WERI-Rb-1 (cell line): ENCODE results near the gene POC1B.

ENCODE experiments used
- DNase-seq: peaks from one replicate; pipeline ENCODE4 v3.0.0-alpha.2; 2020
- H3K27ac ChIP-seq: fragments of 250-450 bp; sonication (Bioruptor Pico); 2 replicates; pipeline ENCODE4 v1.5.1; 2020; ENCODE audit warnings: mild to moderate bottlenecking, moderate library complexity
- H3K27me3 ChIP-seq: fragments of 250-450 bp; sonication (Bioruptor Pico); 2 replicates; pipeline ENCODE4 v1.5.1; 2021; ENCODE audit warnings: mild to moderate bottlenecking, low read depth, moderate library complexity; ENCODE audit not compliant: insufficient read depth, severe bottlenecking
- H3K36me3 ChIP-seq: fragments of 250-450 bp; sonication (Bioruptor Pico); 2 replicates; pipeline ENCODE4 v1.5.1; 2020; ENCODE audit warnings: mild to moderate bottlenecking, moderate library complexity
- H3K4me3 ChIP-seq: 2 replicates; pipeline ENCODE4 v1.5.1; 2011; ENCODE audit warnings: low read depth, mild to moderate bottlenecking, control low read depth, low read length
- H3K9me3 ChIP-seq: fragments of 250-450 bp; sonication (Bioruptor Pico); 2 replicates; pipeline ENCODE4 v1.5.1; 2021; ENCODE audit warnings: mild to moderate bottlenecking, moderate library complexity; ENCODE audit not compliant: severe bottlenecking
- TF ChIP-seq, protein P1 (sequence below): IDR thresholded peaks from 2 replicates; pipeline ENCODE4 v1.5.1; 2011; ENCODE audit warnings: low read depth, mild to moderate bottlenecking, control low read depth, inconsistent platforms, low read length

POC1B gene

DNA sequence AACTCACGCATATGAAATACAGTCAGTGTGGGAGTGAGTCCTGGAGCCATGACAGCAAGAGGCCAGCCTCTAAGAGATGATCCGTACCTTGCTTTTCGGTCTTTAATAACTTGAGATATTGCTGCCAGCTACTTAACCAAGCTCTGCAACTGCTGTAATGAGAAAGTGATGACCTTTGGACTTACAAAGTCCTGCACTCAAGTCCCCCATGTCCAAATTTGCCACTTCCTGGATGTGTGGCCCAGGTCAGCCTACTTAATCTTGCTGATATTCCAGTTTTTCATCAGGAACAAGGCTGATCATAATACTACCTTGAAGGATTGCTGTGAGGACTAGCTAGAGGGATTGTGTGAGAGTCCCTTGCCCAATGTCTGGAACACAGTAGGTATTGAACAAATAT, 139.7 kb downstream of the POC1B start:
- H3K27me3 ChIP-seq, result no peaks in the 10 kb centered on the region
- peak overlapping the region; percentile 48 for H3K27ac ChIP-seq
- peak overlapping the region; percentile 17 for H3K4me3 ChIP-seq
- H3K9me3 ChIP-seq, result no peaks in the 10 kb centered on the region
- H3K36me3 ChIP-seq, result no peaks in the 10 kb centered on the region
- peak; percentile 32 for DNase-seq
- TF ChIP-seq, protein P1, sequence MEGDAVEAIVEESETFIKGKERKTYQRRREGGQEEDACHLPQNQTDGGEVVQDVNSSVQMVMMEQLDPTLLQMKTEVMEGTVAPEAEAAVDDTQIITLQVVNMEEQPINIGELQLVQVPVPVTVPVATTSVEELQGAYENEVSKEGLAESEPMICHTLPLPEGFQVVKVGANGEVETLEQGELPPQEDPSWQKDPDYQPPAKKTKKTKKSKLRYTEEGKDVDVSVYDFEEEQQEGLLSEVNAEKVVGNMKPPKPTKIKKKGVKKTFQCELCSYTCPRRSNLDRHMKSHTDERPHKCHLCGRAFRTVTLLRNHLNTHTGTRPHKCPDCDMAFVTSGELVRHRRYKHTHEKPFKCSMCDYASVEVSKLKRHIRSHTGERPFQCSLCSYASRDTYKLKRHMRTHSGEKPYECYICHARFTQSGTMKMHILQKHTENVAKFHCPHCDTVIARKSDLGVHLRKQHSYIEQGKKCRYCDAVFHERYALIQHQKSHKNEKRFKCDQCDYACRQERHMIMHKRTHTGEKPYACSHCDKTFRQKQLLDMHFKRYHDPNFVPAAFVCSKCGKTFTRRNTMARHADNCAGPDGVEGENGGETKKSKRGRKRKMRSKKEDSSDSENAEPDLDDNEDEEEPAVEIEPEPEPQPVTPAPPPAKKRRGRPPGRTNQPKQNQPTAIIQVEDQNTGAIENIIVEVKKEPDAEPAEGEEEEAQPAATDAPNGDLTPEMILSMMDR, result no peak

DNA sequence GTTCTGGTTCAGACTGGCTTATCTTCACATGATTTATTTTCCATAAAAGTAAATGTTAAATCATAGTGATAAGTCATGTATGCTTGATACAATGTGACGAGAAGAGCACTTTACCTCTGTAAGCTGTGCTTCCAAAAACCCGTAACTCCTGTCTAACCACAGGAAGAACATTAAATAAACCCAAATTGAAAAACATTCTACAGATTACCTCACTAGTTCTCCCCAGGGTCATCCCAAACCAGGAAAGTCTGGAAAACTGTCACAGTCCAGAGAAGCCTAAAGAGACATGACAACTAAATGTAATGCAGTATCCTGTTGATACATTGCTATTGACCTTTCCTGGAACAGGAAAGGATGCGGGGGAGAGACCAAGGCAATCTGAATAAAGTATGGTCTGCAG, 141.0 kb downstream of the POC1B start:
- Histone ChIP-seq H3K4me3 (no peak overlapping the region), H3K27me3 (no peaks in the 10 kb centered on the region), H3K36me3 (no peaks in the 10 kb centered on the region), H3K27ac (no peak overlapping the region), H3K9me3 (no peaks in the 10 kb centered on the region)
- TF ChIP-seq, protein P1, result no peak
- no peak for DNase-seq

DNA sequence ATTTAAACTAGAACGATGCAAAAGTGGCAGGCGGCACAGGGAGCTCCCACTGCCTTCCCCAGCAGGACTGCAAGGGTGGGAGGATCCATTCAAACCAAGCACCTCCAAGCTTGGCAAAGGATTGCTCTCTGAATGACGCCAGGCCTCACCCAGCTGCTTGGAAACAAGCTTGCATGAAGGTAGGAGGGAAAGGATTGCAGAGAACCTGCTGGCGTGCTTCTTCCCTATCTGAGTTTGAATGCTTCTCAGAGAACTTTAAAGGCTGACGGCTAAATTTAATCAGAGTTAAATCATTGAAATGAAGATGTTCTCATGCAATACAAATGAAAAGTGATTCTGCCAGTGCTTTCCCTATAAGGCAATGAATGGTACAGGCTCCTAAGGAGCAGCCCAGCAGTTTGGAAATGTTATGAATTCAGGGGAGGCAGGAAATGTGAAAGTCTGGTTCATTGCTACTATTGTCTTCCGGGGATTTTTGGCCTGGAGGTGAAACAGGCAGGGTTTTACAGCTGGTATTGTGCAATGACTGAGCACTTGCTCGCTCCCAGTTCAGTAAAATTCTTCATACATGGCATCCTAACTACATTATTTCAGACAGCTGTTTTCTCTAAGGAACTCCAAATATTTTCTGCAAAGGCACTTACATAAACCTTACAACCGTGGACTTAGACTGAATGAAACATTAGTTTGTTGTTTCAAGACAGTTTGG, 141.6 kb downstream of the POC1B start:
- TF ChIP-seq, protein P1, result no peak
- H3K27me3 ChIP-seq, result no peaks in the 10 kb centered on the region
- no peaks in the 10 kb centered on the region for H3K36me3 ChIP-seq
- no peaks in the 10 kb centered on the region for H3K9me3 ChIP-seq
- DNase-seq, result no peak
- no peak overlapping the region for H3K27ac ChIP-seq
- no peak overlapping the region for H3K4me3 ChIP-seq

DNA sequence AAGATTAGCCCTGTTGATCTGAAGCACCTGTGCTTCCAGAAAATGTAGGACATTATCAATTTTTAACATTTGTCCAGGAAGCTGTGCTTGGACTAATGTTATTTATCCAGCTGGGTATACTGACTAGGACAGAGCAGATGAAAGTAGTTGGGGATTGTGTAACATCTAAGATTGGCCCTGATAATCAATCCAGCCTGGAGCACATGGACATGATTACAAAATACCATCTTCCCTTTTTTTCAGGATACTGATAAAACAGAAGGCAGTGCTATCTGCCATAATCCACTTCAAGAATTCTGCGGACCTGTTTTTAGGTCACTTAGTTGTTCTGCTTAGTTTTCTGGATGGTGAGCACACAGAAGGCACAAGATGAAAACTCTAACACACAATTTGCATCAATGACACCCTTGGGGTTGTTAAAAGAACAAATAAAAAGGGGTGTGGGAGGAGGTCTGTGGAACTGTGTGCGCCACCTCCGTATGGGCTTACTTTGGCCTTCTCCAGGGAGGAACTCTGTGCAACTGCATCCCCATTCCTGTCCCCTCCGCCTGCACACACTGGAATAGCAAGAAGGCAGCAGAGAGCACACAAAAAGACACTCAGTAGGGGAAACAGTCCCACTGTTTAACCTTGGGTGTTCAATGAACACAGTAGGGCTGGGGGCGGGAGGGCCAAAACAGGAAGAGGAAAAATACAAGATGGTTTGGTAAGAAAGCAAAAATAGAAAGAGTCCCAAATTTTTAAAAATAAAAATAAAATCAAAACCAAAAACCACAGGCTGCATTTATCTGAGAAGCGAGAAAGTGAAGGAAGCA, 142.4 kb downstream of the POC1B start:
- TF ChIP-seq, protein P1, result no peak
- Histone ChIP-seq H3K27me3 (no peaks in the 10 kb centered on the region), H3K9me3 (no peaks in the 10 kb centered on the region), H3K4me3 (no peak overlapping the region), H3K27ac (peak overlapping the region; percentile 68), H3K36me3 (no peaks in the 10 kb centered on the region)
- no peak for DNase-seq

DNA sequence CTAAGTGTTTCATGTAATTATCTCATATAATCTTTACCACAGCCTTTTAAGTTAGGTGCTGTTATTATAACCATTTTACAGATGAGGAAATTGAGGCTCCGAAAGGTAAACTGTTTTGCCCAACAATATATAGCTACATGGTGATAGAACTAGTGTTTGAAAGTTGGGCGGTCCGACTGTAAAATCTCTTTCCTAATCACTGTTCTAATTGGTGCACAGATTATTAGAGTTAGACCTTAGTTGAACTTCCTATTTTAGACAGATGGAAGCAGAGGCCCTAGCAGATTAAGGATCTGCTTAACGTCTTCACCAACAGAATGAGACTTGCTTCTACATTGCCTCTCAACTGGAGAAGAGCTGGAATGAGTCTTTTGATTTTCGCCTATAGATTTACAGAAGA, 143.5 kb downstream of the POC1B start:
- TF ChIP-seq, protein P1, result no peak
- peak overlapping the region; percentile 9; the same call in 1 of the 2 replicates for H3K4me3 ChIP-seq
- H3K36me3 ChIP-seq, result no peaks in the 10 kb centered on the region
- no peaks in the 10 kb centered on the region for H3K9me3 ChIP-seq
- DNase-seq, result peak; percentile 42
- H3K27ac ChIP-seq, result peak overlapping the region; percentile 68
- H3K27me3 ChIP-seq, result no peaks in the 10 kb centered on the region
